ENCODE measurements around the gene CHCHD10.

CHCHD10 gene

GRCh38 chr22:23786752-23787599 lies 19.2 kb upstream of the CHCHD10 start, which contains the start of gene SMARCB1:
Gene SMARCB1, plus strand, starts transcription at chr22:23786966. Its CDS starts 204 bp downstream, at chr22:23787170.
- DNase-seq: peak; percentile 89

DNA sequence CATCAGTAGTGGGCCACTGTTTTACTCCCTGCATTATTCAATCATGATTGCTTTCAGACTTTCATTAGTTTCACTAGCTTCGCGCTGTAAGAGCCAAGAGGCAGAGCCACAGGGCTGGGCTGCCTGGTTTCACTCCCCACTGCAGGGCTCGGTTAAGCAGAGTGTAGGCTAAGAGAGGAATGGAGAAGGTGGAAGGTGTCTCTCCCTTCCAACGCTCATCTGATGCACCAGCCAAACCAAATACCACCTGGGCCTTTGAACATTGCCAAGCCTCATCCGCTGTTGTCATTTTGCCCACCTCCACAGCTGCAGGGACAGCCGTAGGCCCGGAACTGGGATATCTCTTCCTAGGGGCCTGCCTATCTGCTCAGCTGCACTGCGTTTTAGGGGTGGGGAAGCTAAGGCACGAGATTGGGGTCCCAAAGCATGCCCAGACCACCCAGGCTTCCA lies 18.5 kb upstream of the CHCHD10 start:
- DNase-seq: no peak

DNA sequence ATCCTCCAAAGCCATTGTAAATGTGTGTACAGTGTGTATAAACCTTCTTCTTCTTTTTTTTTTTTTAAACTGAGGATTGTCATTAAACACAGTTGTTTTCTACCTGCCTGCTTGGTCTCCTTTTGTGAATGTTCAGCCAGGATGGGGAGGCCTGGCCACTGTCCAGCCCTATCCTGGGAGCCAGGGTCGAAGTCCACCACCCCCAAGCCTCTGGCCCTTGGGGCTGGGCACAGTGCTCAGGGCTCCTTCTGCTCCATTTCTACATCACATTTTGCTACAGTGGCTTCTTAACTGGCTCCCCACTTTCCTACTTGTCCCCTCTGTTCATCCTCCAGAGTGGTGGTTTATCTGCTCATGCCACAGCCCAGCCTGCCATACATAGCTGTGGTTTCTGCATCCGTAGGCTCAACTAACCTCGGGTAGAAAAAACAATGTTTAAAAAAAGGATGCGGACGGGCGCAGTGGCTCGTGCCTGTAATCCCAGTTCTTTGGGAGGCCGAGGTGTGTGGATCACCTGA lies 16.5 kb upstream of the CHCHD10 start:
- no peak for DNase-seq

GRCh38 chr22:23783265-23784150 lies 15.7 kb upstream of the CHCHD10 start:
- DNase-seq: no peak

DNA sequence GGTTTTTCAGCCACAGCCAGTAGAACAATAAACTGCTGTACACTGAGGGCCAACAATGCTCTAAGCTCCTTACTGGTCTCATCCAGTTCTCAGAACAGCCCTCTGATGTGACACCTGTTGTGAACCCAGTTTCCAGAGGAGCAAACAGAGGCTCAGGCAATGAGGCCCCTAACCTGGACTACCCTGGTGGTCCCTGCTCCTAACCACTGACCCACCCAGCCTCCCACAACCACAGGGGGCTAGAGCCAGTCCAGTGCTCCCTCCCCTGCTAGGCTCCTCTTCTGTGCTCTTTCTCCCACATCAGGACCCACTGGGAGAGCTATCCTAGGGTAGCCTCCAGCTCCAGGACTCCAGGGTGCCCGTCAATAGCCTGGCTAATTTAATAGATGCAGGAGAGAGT lies 14.9 kb upstream of the CHCHD10 start:
- DNase-seq: no peak

- no peak for DNase-seq
Measured at GRCh38 chr22:23782252-23782651, 14.5 kb upstream of the CHCHD10 start.

DNA sequence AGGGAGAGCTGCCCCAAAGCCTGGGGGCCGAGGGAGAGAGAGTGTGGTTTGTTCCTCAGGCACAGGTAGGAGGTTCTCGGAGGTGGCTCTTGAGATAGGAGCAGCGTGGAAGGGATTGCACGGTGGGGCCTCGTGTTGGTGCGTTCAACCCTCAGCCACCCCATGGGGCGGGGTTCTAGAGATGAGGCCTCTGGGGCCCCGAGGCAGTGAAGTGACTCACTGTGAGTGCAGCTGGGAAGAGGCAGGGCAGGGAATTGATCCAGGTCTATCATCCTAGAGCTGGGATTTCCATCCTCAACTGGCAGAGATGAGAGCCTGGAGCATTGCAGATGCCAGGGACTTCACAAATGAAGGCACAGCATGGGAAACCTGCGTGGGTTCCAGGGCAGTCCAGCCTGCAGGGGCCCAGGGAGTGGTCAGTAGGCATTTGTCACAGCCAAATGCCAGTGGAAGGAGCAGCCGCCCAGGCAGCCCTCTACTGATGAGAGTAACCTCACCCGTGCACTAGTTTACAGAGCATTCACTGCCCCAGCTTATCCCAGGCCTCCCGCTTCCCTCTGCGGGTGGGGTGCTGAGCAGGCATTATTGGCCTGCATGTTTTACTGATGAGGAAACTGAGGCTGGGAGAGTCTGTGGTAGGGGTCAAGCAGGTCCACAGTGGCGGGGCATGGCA lies 13.9 kb upstream of the CHCHD10 start:
- DNase-seq: no peak

- DNase-seq: no peak
Measured at GRCh38 chr22:23781065-23781464, 13.3 kb upstream of the CHCHD10 start.

DNA sequence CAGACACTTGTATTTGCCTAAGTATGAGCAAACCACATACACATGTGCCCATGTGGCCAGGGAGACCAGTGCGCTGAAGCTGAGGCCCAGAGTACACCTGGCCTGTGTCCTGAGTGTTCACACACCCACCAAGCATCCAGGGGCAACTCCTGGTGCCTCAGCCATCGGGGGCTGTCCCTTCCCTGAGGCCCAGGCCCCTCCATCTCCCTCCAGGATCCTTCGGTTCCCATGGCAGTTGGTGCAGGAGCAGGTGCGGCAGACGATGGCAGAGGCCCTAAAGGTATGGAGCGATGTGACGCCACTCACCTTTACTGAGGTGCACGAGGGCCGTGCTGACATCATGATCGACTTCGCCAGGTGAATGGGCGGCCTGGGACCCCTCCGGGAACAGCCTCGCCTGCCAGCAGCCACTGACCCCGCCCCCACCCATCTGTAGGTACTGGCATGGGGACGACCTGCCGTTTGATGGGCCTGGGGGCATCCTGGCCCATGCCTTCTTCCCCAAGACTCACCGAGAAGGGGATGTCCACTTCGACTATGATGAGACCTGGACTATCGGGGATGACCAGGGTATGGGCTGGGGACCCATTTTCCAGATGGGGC lies 12.5 kb upstream of the CHCHD10 start:
- DNase-seq: no peak

DNA sequence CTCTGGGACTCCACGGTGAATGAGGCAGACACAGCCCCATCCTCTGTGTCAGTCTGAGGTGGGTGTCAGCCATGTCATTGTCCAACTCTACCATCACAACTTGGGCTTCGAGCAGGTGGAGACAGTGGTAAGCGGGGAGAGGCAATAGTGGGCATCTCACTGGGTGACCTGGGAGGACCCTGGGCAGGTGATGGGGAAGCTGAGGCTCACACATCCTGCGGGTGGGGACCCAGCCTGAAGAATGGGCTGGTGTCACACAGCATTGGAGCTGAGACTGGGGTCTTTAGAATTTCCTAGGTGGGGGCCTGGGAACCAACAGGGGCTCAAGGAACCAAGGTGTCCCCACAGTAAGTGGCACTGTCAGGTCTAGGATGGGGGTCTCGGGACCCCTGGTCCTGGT lies 12.0 kb upstream of the CHCHD10 start:
- no peak for DNase-seq

- DNase-seq: no peak
Measured at GRCh38 chr22:23779083-23779482, 11.3 kb upstream of the CHCHD10 start.

DNA sequence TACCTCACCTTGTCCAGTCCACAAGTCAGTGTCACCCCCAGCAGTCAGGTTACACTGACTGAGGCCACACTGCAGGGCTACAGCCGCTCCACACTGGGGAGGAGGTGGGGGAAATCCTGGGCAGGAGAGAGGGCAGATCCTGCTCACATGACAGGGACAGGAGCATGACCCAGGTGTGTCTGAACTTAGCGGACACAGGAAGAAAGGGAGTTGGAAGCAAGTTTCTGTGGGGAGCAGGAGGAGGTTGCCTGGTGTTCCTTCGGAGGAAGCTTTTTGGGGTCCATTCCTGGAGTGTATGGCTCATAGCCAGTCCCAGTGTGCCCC lies 10.8 kb upstream of the CHCHD10 start:
- DNase-seq: no peak

- no peak for DNase-seq
Measured at GRCh38 chr22:23777776-23778576, 10.2 kb upstream of the CHCHD10 start.

GRCh38 chr22:23775779-23776375 lies 8.1 kb upstream of the CHCHD10 start:
- no peak for DNase-seq

- DNase-seq: no peak
Measured at GRCh38 chr22:23774922-23775436, 7.2 kb upstream of the CHCHD10 start.

- no peak for DNase-seq
Measured at GRCh38 chr22:23774114-23774921, 6.5 kb upstream of the CHCHD10 start.

GRCh38 chr22:23773483-23774113 lies 5.8 kb upstream of the CHCHD10 start:
- DNase-seq: no peak

DNA sequence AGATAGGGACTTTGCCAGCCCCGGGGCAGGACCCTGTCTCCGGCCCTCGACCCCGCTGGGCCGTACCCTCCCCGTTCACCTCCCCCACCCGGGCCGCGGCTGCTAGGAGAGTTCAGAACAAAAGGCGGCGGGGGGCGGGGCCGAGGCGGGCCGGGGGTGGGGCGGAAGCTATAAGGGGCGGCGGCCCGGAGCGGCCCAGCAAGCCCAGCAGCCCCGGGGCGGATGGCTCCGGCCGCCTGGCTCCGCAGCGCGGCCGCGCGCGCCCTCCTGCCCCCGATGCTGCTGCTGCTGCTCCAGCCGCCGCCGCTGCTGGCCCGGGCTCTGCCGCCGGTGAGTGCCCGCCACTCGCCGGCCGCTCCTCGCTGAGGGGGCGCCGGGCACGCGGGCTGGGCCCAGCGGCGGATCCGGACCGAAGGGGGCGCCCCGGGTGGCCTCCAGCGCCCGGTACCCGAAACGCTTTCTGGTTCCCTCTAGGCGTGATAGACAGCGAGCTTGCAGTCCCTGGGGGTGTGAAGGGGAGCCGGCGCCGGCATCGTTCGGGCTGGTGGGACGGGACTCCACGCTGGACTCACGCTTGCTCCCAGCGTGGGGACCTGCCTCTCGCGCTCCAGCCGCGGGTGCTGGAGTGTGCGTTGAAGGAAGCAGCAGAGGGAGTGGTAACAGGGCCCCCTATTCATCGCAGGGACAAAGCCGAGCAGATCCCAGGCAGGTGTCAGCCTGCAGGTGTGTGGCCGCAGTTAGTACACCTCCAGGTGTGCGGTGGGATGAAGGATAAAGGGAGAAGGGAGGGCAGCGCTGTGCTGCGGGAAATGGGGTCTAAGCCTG lies 5.1 kb upstream of the CHCHD10 start, which contains the start of gene MMP11:
Gene MMP11 (plus strand): TSS at position 201 of the 825 bp plus-strand sequence. CDS start 22 bp downstream, at position 223.
- DNase-seq: peak; percentile 19

GRCh38 chr22:23772315-23772648 lies 4.5 kb upstream of the CHCHD10 start:
- DNase-seq: no peak
